ENCODE results near the gene AKR1C4.
"Not testable (repeated sequence)": the region's sequence is repeated elsewhere in the genome, so short reads cannot be mapped to it uniquely, and the experiment has no call there.

Gene AKR1C4

DNA sequence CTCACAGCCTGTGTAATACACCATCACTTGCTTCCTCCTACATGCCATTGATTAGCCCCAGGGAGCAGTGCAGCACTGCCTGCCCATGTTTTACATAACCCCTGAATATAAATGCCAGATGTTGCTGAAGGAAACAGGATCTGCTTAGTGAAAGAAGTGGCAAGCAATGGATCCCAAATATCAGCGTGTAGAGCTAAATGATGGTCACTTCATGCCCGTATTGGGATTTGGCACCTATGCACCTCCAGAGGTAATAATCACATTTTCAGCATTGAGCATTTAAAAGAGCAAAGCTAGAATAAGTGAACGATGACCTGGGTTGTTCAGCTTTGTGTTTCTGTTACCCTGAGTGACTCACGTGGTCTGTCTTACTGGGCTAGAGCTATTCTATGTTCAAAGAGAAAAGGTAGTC lies at the start of gene AKR1C4:
AKR1C4 (plus strand) TSS at position 136 of the 412 bp plus-strand sequence; CDS start at position 167, 31 bp downstream.
- no peak for DNase-seq (ENCODE audit: low read depth in 2 of 2)

DNA sequence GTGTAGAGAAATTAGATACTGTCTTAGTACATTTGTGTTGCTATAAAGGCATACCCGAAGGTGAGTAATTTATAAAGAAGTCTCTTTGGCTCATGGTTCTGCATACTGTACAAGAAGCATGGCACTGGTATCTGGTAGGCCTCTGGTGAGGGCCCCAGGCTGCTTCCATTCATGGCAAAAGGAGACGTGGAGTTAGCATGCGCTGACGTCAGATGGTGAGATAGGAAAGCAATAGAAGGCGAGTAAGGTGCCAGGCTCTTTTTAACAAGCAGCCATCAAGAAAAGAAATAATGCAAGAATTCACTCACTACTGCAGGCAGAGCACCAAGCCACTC lies 49.8 kb upstream of the AKR1C4 start:
- no peak for DNase-seq (ENCODE audit: low read depth in 2 of 2)

DNA sequence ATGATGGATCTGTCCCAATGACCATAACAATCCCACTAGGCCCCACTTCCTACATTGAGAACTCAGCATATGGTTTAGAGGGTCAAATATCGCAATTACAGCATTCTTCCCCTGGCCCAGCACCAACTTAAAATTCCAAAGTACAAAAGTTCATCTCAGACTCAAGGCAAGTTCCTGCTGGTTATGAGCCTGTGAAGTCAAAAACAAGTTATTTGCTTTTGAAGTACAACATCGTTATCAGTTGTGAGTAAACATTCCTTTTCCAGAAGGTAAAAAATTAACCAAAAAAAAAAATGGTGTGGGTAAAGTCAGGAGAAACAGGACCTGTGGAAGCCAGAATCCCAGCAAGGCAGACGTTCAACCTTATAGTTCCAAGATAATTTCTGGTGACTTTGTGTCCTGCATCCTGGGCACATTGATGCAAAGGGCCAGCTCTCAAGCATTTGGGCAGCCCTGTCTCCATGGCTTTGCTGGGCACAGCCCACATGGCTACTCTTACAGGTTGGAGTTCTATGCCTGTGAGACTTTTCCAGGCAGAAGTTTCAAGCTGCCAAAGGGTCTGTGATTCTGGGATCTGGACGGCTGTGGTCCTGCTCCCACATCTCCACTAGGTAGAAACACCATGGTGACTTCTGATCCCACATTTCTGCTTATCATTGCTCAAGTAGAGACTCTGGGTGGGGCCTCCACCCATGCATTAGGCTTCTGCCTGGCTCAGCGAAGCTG lies 49.2 kb upstream of the AKR1C4 start:
- no peak for DNase-seq (ENCODE audit: low read depth in 2 of 2)

DNA sequence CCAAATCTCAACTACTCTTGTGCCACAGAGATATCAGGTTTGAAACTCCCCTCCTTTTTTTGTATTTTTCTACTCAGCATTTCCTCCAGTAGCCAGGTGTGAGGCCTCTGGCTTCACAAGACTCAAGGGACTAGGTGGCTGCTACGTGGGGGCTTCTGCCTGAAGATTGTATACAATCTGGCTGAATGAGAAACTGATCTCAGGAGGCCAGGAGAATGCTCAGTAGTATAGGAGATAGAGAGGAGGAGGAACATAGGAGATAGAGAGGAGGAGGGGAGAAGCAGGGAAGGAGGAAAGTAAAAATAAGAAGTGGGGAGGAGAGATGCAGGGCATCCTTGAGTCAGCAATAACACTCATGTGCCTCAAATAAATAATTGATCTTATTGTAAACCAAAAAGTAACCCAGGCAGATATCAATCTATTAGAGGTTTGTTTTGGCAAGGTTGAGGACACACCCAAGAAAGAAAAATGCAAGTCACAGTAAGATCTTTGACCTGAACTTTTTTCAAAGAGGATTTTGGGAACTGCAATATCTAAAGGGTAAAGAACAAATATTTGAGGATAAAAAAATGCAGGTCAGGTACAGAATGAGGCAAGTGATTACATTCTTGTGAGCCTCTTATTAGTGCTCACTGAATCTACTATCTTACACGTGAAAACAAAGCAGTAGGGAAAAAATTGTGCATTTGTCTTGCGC lies 48.5 kb upstream of the AKR1C4 start:
- DNase-seq (ENCODE audit: low read depth in 2 of 2), result no peak

DNA sequence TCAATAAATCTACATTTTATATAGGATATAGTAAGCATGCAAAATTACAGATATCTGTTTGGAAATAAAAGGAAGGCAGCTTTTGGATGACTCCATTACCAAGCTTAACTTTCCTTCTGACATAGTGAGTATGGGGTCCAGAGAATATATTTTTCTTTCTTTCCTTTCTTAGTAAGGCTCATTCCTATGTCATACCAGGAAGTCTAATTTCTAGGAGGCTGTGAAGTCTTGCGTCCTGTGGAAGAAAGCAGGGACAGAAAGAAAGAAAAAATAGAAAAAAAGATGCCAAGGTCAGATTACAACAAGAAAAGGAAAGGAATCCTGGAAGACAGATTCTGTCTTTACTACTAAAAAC lies 48.0 kb upstream of the AKR1C4 start:
- no peak for DNase-seq (ENCODE audit: low read depth in 2 of 2)

DNA sequence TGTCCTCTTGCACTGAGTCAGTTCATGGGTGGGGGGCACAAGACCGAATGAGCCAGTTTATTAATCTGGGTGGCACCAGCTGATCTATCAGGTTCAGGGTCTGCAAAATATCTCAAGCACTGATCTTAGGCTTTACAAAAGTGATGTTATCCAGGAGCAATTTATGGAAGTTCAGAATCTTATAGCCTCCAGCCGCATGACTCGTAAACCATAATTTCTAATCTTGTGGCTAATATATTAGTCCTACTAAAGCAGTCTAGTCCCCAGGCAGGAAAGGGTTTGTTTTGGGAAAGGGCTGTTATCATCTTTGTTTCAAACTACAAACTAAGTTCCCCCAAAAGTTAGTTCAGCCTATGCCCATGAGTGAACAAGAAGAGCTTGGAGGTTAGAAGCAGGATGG lies 45.6 kb upstream of the AKR1C4 start:
- no peak for DNase-seq (ENCODE audit: low read depth in 2 of 2)

DNA sequence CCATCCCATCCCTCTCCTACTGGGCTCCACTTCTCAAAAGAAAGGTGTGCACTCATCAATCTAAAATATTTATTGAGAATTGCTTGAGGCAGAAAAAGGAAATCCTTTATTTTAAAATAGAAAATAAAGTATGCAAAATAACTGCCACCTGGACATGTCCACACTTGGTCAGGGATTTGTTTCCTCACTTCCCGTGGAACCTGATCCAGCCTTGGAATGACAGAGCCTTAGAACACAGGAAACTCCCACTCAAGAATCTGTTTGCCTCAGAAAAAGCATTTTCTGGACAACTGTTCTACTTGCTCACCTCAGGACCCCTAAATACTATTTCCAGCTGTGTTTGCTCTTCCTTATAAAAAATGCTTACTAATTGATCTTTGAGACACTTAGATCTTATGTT lies 40.7 kb upstream of the AKR1C4 start:
- no peak for DNase-seq (ENCODE audit: low read depth in 2 of 2)

DNA sequence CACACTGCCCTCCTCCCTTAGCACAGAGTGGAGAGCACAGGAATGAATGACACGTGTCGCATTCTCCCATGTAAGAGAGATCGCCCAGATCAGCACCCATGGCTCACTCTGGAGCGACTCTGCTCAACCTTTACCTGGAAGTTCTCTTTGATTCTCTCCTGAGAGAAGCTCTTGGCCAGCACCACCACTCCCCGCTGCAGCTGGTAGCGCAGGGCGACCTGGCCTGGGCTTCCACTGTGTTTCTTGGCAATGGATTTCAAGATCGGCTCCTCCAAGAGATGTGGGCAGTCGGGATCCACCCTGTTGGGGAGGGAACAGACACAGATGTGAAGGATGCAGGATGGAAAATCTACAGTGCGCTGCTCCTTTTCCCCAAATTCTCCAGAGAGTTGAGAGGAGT lies 39.1 kb upstream of the AKR1C4 start:
- DNase-seq (ENCODE audit: low read depth in 2 of 2), result no peak

DNA sequence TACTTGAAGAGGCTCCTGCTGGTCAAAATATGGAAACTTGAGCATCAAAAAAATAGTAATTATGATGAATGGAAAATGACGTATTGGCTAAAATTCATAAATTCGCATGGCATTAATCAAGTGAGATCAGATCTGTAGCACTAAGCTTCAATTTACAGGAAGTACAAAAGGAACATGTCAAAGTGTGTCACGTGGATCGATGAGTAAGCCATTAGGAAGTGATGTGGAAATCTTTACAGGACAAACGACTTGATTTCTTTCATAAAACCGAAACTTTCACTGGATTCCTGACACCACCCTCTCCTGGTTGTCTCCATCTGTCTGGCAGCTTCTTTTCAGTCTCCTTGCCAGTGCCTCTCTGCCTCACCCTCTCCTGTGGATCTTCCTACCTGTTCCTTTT lies 37.5 kb upstream of the AKR1C4 start:
- DNase-seq (ENCODE audit: low read depth in 2 of 2), result no peak

DNA sequence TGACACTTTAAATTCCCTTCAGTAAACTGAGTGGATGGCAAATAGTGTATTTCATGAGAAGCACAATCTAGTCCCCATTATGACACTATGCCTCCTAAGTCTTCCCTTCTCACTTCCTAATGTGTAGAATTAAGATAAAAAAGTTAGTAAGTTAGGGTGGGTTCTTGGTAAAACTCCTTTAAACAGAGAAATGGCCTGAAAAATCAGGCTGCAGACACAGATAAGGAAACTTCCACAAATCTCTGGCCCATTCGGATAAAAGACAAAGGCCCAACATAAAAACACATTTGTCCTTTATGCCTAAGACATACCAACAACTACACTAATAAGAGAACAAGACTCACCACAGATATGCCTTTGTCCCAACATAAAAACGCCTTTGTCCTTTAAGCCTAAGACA lies 33.1 kb upstream of the AKR1C4 start:
- no peak for DNase-seq (ENCODE audit: low read depth in 2 of 2)

DNA sequence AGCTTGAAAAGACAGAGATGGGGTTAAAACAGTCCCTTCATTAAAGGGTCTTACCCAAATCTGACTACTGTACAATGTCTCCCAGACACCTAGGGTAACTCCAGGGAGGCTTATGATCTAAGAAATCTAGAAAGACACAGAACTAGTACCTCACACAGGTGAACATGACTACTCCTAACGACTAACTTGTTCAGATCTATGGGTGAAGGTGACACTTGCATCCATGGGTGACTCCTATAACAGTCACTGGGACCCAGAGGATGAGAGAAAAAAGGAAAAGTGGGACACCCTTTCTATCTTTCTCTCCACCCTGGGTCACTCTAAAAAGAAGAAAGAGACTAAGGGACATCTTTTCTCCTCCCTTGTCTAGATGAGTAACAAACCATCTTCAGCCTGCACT lies 30.9 kb upstream of the AKR1C4 start:
- no peak for DNase-seq (ENCODE audit: low read depth in 2 of 2)

DNA sequence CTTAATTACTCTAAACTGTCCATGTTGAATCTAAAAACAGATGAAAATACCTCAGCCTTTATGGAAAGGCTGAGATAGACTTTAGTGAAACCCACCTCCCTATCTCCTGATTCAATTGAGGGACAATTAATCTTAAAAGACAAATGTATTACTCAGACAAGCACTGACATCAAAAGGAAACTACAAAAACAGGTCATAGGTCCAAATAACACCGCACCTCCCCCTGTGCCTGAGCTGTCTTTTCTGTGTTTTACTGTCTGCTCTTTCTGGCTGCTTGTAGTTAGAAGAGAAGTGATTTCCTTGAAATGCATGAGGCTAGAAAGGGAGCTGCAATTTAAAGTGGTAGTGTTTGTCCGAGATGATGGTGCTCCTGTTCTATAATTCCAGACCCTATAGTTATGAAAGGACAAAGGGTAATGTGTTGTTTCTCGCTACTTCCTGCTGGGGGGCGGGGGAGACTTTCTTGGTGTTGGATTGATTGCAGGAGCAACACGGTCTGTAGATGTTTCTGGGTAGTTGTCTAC lies 27.7 kb upstream of the AKR1C4 start:
- no peak for DNase-seq (ENCODE audit: low read depth in 2 of 2)

DNA sequence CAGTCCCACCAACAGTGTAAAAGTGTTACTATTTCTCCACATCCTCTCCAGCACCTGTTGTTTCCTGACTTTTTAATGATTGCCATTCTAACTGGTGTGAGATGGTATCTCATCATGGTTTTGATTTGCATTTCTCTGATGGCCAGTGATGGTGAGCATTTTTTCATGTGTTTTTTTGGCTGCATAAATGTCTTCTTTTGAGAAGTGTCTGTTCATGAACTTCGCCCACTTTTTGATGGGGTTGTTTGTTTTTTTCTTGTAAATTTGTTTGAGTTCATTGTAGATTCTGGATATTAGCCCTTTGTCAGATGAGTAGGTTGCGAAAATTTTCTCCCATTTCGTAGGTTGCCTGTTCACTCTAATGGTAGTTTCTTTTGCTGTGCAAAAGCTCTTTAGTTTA lies 21.1 kb upstream of the AKR1C4 start:
- DNase-seq (ENCODE audit: low read depth in 2 of 2), result not testable (repeated sequence)

DNA sequence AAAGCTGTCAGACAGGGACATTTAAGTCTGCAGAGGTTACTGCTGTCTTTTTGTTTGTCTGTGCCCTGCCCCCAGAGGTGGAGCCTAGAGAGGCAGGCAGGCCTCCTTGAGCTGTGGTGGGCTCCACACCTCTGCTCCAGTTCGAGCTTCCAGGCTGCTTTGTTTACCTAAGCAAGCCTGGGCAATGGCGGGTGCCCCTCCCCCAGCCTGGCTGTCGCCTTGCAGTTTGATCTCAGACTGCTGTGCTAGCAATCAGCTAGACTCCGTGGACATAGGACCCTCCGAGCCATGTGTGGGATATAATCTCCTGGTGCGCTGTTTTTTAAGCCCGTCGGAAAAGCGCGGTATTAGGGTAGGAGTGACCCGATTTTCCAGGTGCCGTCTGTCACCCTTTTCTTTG lies 16.1 kb upstream of the AKR1C4 start:
- DNase-seq (ENCODE audit: low read depth in 2 of 2), result not testable (repeated sequence)

DNA sequence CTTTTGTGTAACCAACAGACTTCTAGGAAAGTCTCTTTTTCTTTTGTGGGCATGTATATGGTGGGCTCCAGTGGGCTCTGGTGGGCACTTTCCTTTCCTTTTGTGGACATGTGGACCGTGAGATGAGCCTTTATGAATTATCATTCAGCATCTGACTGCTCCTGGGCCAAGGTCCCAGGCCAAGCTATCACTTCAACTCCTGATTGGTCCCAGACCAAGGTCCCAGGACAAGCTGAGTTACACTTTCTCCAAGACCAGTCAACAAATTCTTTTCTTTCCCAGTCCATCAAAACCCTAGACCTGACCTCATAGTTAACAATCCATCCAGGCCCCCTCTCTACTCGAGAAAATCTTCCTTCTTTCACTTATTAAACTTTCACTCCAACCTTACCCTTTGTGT lies 12.7 kb upstream of the AKR1C4 start:
- DNase-seq (ENCODE audit: low read depth in 2 of 2), result no peak

DNA sequence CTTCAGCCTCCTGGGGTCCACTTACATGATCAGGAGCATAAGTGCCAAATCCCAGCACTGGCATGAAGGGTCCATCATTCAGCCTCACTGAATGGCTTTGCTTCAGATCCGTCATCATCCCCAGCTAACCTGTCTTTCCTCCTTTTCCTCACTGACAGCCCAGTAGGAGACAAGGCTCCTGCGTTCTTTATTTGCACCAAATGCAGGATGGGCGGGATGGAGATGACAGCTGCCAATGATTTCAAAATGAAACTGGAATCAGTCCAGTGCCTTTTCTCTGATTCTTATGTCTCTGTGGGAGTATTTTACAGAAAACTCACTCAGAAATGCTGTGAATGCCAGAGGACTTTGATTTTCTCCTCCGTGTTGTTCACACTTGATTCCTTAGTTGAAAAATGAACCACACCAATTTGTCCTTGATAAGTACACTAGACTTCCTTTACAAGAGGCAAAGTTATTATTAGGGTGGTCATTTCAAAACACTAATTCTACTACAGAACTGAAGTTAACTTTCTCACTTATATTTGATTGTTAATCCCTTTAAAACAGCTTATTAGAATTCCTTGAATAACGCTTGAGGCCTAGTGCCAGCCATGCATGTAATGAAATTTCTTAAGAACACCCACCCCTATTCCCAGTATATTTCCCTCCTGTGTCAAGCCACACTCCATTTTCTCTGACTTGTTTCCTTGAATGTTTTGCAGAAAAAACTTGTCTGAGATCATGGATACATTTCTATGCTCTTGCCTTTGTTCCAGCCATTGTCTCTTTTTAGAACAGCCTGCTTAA lies 11.5 kb upstream of the AKR1C4 start, which contains the start of gene AKR1C8:
AKR1C8 (minus strand) TSS at position 164 of the 789 bp plus-strand sequence; CDS start at position 118, 46 bp downstream.
- no peak for DNase-seq (ENCODE audit: low read depth in 2 of 2)

DNA sequence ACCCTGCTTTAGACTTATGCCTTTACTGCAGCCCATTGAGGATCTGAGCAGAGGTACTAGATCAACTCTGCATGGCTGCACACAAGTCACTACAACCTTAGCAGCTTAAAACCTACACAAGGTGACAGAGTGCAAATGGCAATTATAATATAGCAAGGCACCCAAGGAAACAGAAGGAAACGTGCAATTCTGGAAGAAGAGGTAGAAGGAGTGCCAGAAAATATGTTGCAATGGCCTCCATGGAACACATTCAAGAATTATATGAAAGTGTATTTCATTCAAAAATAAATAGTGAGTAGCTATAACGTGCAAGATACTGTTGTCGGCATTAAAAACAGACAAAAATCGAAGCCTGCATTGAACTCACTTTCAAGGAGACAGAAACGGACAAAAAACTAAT lies 8.8 kb upstream of the AKR1C4 start:
- no peak for DNase-seq (ENCODE audit: low read depth in 2 of 2)

DNA sequence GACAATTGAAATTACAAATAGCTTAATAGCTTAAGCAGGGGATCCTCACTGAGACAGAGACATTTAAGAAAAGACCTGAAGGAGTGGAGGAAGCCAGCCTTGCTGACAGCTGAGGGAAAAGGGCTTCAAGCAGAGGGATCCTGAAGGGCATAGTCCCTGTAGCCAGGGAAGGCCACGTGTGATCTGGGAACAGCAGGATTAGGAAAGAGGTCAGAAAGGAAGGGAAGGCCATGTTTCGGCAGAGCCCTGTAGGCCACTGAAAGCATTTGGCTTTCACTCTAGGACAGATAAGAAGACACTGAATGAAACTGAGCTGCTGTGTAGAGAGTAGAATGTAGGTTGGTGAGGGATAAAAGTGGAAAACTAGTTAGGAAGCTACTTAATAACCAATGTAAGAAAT lies 8.3 kb upstream of the AKR1C4 start:
- no peak for DNase-seq (ENCODE audit: low read depth in 2 of 2)

DNA sequence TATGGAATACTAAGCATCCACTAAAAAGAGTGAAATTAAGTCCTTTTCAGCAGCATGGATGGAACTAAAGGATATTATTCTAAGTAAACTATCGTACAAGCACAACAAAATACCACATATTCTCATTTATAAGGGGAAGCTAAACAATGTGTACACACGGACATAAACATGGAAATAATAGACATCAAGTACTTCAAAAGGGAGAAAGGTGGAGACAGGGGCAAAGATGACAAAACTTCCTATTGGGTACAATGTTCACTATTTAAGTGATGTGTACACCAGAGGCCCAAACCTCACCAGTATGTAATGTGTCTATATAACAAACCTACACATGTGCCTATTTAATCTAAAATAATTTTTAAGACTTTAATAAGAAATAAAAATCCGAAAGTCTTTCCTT lies 2.2 kb upstream of the AKR1C4 start:
- DNase-seq (ENCODE audit: low read depth in 2 of 2), result no peak

DNA sequence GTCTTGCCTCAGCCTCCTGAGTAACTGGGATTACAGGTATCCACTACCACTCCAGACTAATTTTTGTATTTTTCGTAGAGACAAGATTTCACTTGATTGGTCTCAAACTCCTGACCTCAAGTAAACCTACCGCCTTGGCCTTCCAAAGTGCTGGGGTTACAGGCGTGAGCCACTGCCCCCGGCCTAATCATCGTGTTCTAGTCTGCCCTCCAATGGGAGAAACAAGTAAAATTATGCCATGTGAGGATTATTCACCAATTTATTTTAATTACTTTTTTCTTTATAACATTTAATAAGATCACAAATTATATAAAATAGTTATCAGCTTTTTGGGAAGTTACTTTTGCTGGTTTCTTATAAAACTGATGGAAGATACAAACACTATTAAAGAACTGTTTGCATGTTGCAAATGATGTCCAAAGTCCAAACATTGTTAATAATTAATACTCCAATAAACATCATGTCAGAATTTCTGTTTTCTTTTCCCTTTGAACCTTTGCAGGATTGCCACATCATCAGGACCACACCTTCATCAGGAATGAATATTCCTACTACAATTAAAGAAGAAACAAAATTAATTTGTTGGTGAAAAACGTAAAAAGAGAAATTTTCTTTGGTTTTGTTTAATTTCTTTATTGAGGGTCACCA lies 786 bp upstream of the AKR1C4 start:
- no peak for DNase-seq (ENCODE audit: low read depth in 2 of 2)

DNA sequence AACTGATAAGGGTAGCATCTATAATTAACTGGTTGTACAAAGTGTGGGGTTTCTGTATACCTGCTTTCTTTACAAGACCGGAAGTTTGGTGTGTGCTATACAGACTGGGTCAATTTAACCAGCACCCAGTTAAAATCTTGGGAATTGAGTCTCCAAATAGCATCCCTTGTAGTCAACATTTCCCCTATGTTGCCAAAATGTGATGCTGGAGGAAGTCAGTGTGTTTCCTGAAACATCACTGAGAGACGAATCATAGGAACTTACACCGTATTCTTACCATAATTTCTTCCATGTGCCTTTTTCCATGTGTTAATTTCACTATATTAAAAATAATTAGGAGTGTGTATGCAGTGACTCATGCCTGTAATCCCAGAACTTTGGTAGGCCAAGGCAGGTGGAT lies 1.7 kb downstream of the AKR1C4 start:
- DNase-seq (ENCODE audit: low read depth in 2 of 2), result no peak

DNA sequence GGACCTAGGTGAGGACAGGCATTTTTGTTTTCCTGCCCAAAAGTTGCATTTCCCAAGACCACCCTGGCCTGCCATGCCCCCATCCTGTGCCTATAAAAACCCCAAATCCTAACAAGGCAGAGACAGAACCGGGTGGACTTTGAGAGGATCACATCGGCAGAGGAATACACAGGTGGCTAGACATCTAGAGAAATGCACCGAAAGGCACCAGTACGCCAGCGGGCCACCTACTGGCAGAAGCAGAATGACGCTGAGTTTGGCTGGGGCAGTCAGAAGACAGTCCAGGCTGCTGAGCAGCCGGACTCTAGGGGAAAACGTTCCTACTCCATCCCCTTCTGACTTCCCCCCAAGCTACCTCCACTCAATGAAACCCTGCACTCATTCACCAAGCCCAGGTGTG lies 2.8 kb downstream of the AKR1C4 start:
- no peak for DNase-seq (ENCODE audit: low read depth in 2 of 2)
